Measurements from ENCODE around the gene TNS1. TPM values are rescaled to one million over a fixed set of nuclear protein-coding genes. Genes with fewer than 3 reads are reported as not detected.

The TNS1 gene
- total RNA-seq, 1 experiment from 2014 or later: 1.5 TPM

- peaks cover 18% of the 10 kb centered on the region for H3K4me1 ChIP-seq (ENCODE audit: insufficient read depth, low read length)
- no TSS peak for BruUV-seq (replicated peaks)
- H3K9ac ChIP-seq (ENCODE audit: low read length): no peak overlapping the region
- no peak overlapping the region for H2AFZ ChIP-seq (ENCODE audit: low read length)
- H3K4me3 ChIP-seq (ENCODE audit: low read length): no peak overlapping the region
- ChIA-PET CTCF (no interaction called here), POLR2A (ENCODE audit: unreplicated experiment) (no interaction called here)
- H3K9me2 ChIP-seq (replicated peaks; ENCODE audit: low read length): no peaks in the 10 kb centered on the region
- H3K9me3 ChIP-seq (ENCODE audit: low read length): peaks cover 7% of the 10 kb centered on the region; the same call in 1 of the 2 replicates
- no peak for ATAC-seq
- H3K27me3 ChIP-seq (ENCODE audit: low read length): peaks cover 18% of the 10 kb centered on the region; the same call in 1 of the 2 replicates
- no peaks in the 10 kb centered on the region for H3K36me3 ChIP-seq (ENCODE audit: low read depth, low read length)
- H3K4me2 ChIP-seq (ENCODE audit: low read length): no peak overlapping the region
- intact Hi-C loops (cut with micrococcal nuclease): no loop called here
- no peak for TF ChIP-seq EZH2phosphoT487 (IDR thresholded peaks at IDR 0.05; ENCODE audit: borderline replicate concordance, low read length)
- no peak for TF ChIP-seq CTCF (conservative IDR thresholded peaks at IDR 0.05; ENCODE audit: low read depth, low read length)
- TF ChIP-seq EZH2 (IDR thresholded peaks at IDR 0.05; ENCODE audit: low read length, unreplicated experiment): no peak
- no peaks in the 10 kb centered on the region for H4K20me1 ChIP-seq (ENCODE audit: low read length)
- no peak for DNase-seq
- no peaks in the 10 kb centered on the region for H3F3A ChIP-seq (ENCODE audit: low read length, unreplicated experiment)
- H3K79me2 ChIP-seq (ENCODE audit: low read length): no peaks in the 10 kb centered on the region
- H3K27ac ChIP-seq (ENCODE audit: low read length): no peak overlapping the region
Measured at GRCh38 chr2:217845301-217845700, 157.5 kb downstream of the TNS1 start.

- H3K9me3 ChIP-seq (ENCODE audit: low read length): peaks cover 7% of the 10 kb centered on the region; the same call in 1 of the 2 replicates
- ChIA-PET POLR2A (ENCODE audit: unreplicated experiment) (no interaction called here), CTCF (no interaction called here)
- H2AFZ ChIP-seq (ENCODE audit: low read length): no peak overlapping the region
- BruUV-seq (replicated peaks): no TSS peak
- peaks cover 12% of the 10 kb centered on the region for H3K4me1 ChIP-seq (ENCODE audit: insufficient read depth, low read length)
- ATAC-seq: no peak
- no peak overlapping the region for H3K4me2 ChIP-seq (ENCODE audit: low read length)
- no peaks in the 10 kb centered on the region for H3K36me3 ChIP-seq (ENCODE audit: low read depth, low read length)
- no peak overlapping the region for H3K4me3 ChIP-seq (ENCODE audit: low read length)
- no peaks in the 10 kb centered on the region for H3K79me2 ChIP-seq (ENCODE audit: low read length)
- peaks cover 18% of the 10 kb centered on the region; the same call in 1 of the 2 replicates for H3K27me3 ChIP-seq (ENCODE audit: low read length)
- no peak overlapping the region for H3K27ac ChIP-seq (ENCODE audit: low read length)
- intact Hi-C loops (cut with micrococcal nuclease): no loop called here
- no peaks in the 10 kb centered on the region for H4K20me1 ChIP-seq (ENCODE audit: low read length)
- no peaks in the 10 kb centered on the region for H3F3A ChIP-seq (ENCODE audit: low read length, unreplicated experiment)
- H3K9ac ChIP-seq (ENCODE audit: low read length): no peak overlapping the region
- H3K9me2 ChIP-seq (replicated peaks; ENCODE audit: low read length): no peaks in the 10 kb centered on the region
- DNase-seq: no peak
- TF ChIP-seq CTCF (conservative IDR thresholded peaks at IDR 0.05; ENCODE audit: low read depth, low read length): no peak
- TF ChIP-seq EZH2 (IDR thresholded peaks at IDR 0.05; ENCODE audit: low read length, unreplicated experiment): no peak
- TF ChIP-seq EZH2phosphoT487 (IDR thresholded peaks at IDR 0.05; ENCODE audit: borderline replicate concordance, low read length): no peak
Measured at GRCh38 chr2:217844696-217845095, 158.1 kb downstream of the TNS1 start.

GRCh38 chr2:217843324-217843723 is 159.5 kb downstream of the TNS1 start:
- Histone ChIP-seq H3K36me3 (ENCODE audit: low read depth, low read length) (no peaks in the 10 kb centered on the region), H3K9ac (ENCODE audit: low read length) (no peak overlapping the region), H3K4me2 (ENCODE audit: low read length) (no peak overlapping the region), H4K20me1 (ENCODE audit: low read length) (no peaks in the 10 kb centered on the region), H3K27me3 (ENCODE audit: low read length) (peaks cover 18% of the 10 kb centered on the region; the same call in 1 of the 2 replicates), H3K4me1 (ENCODE audit: insufficient read depth, low read length) (peaks cover 4% of the 10 kb centered on the region; the same call in 1 of the 2 replicates), H3K9me3 (ENCODE audit: low read length) (peaks cover 7% of the 10 kb centered on the region; the same call in 1 of the 2 replicates), H3K9me2 (replicated peaks; ENCODE audit: low read length) (no peaks in the 10 kb centered on the region), H3K79me2 (ENCODE audit: low read length) (no peaks in the 10 kb centered on the region), H3K4me3 (ENCODE audit: low read length) (no peak overlapping the region), H2AFZ (ENCODE audit: low read length) (no peak overlapping the region), H3K27ac (ENCODE audit: low read length) (no peak overlapping the region), H3F3A (ENCODE audit: low read length, unreplicated experiment) (no peaks in the 10 kb centered on the region)
- CTCF ChIA-PET: no interaction called here
- ATAC-seq (no peak), DNase-seq (no peak)
- TF ChIP-seq EZH2phosphoT487 (IDR thresholded peaks at IDR 0.05; ENCODE audit: borderline replicate concordance, low read length) (no peak), CTCF (conservative IDR thresholded peaks at IDR 0.05; ENCODE audit: low read depth, low read length) (no peak), EZH2 (IDR thresholded peaks at IDR 0.05; ENCODE audit: low read length, unreplicated experiment) (no peak)
- POLR2A ChIA-PET (ENCODE audit: unreplicated experiment): no interaction called here
- intact Hi-C loops (cut with micrococcal nuclease): no loop called here
- no TSS peak for BruUV-seq (replicated peaks)
